GM12801 (cell line): ENCODE data around the gene KIF6.

ENCODE experiments used
- CTCF ChIP-seq: IDR thresholded peaks from one replicate; pipeline ENCODE4 v1.5.1; 2011; ENCODE audit warnings: control low read depth; ENCODE audit not compliant: insufficient read length; ENCODE audit errors: extremely low read depth

The KIF6 gene

DNA sequence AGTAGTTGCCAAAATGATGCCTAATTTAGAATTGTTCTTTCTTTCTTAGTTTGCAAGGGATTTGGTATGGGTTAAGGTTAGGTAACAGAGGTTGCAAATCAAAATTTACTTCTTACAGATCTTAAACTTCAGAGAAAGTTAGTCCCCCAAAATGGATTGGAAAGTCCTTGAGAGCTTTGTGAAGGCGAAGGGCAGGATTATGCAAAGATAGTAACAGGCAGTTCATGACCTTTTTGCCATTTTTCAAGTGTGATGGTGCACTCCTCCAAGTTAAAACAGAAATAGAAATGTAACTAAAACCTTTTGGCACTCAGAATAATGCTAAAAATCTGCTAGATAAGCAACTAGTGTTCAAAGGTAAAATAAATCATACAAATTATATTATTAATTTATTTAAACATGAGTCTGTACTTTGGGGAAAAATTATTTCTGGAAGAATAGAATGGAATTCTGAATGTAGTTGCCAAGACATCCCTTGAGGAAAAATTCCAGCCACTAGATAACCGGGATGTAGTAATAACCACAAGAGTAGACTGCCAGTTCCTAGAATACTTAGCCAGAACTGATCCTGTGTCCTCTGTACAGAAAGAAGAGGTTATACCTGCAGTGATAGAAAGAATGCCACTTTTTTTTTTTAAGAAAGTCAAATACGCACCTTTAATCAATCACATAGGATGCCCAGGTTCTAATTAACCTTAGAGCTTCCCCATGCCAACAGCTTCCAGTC lies 35.2 kb upstream of the KIF6 start:
- TF ChIP-seq CTCF: no peak

- TF ChIP-seq CTCF: no peak
Observed at GRCh38 chr6:39758905-39759605, 33.8 kb upstream of the KIF6 start.

- TF ChIP-seq CTCF: no peak
Observed at GRCh38 chr6:39756582-39756981, 31.4 kb upstream of the KIF6 start.

DNA sequence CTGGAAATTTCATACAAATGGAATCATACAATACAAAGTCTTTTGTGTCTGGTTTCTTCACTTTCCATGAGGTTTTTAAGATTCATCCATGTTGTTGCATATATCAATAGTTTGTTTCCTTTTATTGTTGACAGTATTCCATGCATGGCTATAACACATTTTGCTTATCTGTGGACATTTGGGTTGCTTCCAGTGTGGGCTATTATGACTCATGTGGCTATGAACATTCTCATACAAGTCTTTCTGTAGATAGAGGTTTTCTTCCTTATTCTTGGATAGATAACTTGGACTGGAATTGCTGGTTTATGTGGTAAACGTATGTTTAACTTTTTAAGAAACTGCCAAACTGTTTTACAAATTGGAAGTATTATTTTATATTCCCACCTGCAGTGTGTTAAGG lies 30.0 kb upstream of the KIF6 start:
- no peak for TF ChIP-seq CTCF

DNA sequence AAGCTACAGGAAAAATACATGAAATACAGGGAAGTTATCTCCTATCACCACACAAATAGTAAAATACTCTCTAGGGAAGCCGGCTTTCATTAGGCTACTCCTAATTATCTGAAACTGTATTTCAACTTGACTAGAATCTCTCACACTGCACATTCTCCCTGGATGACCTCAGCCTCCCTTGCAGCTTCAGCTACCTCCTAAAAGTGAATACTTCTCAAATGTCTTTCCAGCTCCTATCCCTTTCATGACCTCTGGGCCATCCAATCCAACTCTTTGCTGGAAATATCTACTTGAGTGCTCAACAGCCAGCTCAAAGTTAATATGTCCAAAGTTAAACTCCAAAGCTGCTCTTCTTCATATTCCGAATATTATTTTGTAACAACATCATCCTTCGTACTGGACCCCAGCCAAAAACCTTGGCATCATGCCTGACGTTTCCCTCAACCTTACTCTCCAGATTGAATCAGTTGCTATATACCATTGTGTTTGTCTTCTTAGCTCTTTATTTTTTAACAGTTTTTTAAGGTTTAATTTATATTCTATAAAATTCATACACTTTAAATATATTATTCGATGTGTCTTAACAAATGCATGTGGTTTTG lies 29.4 kb upstream of the KIF6 start:
- no peak for TF ChIP-seq CTCF

DNA sequence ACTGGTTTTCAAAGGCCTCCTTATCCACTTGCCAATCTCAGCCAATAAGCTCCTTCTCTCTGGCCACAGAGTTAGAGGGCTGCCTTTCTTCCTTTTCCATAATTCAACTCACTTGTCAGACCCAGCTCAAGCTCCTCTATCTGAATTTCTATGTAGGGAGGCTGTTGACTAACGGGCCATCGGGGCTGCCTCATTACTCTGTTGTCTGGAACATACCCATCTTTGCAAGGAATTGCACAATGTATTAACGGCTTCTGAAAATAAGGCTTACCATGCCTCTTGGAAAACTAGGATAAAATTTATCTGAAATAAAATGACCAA lies 28.5 kb upstream of the KIF6 start:
- no peak for TF ChIP-seq CTCF

DNA sequence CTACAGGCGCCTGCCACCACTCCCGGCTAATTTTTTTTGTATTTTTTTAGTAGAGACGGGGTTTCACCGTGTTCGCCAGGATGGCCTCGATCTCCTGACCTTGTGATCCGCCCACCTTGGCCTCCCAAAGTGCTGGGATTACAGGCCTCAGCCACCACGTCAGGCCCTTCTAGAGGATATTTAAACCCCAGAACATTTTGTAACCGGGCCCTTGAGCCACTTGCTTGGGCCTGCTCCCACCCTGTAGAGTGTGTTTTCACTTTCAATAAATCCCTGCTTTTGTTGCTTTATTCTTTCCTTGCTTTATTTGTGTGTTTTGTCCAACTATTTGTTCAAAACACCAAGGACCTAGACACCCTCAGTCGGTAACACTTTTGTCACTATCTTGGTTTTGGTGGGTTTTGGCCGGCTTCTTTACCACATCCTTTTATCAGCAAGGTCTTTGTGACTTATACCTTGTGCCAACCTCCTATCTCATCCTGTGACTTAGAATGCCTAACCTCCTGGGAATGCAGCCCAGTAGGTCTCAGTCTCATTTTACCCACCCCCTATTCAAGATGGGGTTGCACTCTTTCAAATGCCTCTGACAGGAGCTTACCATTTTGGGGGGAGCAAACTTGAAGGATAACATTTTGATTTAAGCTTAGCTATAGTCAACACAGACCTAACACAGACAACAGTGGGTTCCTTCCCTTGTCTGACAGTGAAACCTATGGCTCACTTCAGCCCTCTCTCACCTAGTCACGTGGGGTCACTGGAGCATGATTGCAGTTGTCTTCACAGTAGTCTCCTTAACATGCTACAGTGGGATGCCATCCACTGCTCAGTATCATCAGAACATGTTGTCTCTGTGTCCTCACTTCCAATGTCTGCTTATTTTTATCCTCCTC lies 27.9 kb upstream of the KIF6 start:
- no peak for TF ChIP-seq CTCF
